Measurements from ENCODE around the gene GMIP. TPM values are rescaled to one million over a fixed set of nuclear protein-coding genes. Genes with fewer than 3 reads are reported as not detected.

GMIP gene
- total RNA-seq, 4 donors from 2014 or later, result 6.4 to 21.0 (median 19.1) TPM

DNA sequence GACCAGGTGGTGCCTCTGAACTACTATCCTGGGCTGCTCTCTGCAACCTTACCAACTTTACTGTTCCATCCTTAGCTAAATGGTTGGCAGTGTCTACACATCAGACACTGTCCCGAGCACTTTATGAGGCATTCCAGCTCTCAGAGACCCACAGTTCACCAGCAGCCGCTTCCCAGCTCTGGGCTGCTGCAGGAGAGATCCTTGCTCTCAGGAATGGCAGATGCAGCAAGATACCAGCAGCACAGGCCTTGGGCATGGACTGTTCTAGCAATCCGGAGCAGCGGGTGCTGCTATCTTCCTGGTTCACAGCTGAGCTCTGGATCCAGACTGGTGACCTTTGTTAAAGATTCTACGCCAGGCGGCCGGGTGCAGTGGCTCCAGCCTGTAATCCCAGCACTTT is 12.1 kb downstream of the GMIP start:
- TF ChIP-seq POLR2A (IDR thresholded peaks at IDR 0.05), result no peak
- TF ChIP-seq, protein P1, sequence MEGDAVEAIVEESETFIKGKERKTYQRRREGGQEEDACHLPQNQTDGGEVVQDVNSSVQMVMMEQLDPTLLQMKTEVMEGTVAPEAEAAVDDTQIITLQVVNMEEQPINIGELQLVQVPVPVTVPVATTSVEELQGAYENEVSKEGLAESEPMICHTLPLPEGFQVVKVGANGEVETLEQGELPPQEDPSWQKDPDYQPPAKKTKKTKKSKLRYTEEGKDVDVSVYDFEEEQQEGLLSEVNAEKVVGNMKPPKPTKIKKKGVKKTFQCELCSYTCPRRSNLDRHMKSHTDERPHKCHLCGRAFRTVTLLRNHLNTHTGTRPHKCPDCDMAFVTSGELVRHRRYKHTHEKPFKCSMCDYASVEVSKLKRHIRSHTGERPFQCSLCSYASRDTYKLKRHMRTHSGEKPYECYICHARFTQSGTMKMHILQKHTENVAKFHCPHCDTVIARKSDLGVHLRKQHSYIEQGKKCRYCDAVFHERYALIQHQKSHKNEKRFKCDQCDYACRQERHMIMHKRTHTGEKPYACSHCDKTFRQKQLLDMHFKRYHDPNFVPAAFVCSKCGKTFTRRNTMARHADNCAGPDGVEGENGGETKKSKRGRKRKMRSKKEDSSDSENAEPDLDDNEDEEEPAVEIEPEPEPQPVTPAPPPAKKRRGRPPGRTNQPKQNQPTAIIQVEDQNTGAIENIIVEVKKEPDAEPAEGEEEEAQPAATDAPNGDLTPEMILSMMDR (IDR thresholded peaks at IDR 0.05), result no peak
- intact Hi-C loops (cut with DNase I; ENCODE audit: low total_unique reads), result no loop called here
- DNase-seq (ENCODE audit: low spot score in 2 of 2), result no peak
- H3K4me3 ChIP-seq (ENCODE audit: low read depth, poor library complexity, severe bottlenecking), result no peak overlapping the region
- WGBS, 2 donors, result 88 to 91% methylated on average over 7 of the region's 7 CpGs

DNA sequence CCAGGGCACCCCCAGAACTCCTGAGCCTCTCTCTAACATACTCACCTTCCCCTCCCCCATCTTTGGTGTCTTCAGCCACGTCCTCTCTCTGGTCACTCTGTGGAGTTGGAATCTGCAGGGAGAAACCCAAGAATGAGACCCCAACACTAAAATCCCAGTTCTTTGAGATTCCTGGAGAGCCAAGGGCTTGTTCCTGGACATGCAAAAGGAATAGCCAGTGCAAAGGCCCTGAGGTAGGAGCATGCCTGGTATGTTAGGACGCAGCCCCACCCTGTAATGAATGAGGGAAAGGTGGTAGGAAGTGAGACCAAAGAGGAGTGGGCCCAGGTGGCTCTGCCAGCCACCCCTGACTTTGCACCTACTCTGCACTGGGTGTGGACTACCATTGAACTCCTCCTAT is 13.0 kb downstream of the GMIP start:
- 93 to 100% methylated on average over 2 of the region's 2 CpGs for WGBS, 2 donors
- no peak overlapping the region for H3K4me3 ChIP-seq (ENCODE audit: low read depth, poor library complexity, severe bottlenecking)
- intact Hi-C loops (cut with DNase I; ENCODE audit: low total_unique reads), result no loop called here
- no peak for TF ChIP-seq POLR2A (IDR thresholded peaks at IDR 0.05)
- TF ChIP-seq, protein P1 (IDR thresholded peaks at IDR 0.05), result no peak
- no peak for DNase-seq (ENCODE audit: low spot score in 2 of 2)

DNA sequence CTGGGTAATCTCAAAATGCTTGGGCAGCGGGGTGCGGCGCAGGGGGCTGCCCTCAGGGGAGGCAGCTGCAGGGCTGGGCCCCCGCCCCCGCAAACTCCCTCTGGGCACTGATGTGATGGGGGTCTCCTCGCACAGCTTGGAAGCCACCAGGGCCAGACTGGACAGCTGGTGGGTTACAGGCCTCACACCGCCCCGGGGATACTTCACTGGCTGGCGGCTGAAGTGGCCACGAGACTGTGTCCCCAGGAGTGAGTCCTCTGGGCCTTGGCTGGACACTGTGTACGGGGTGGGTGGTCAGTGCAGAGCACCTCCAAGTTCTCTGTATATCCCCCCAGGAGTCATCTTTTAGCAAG is 13.4 kb downstream of the GMIP start:
- H3K4me3 ChIP-seq (ENCODE audit: low read depth, poor library complexity, severe bottlenecking), result no peak overlapping the region
- DNase-seq (ENCODE audit: low spot score in 2 of 2), result no peak
- intact Hi-C loops (cut with DNase I; ENCODE audit: low total_unique reads), result no loop called here
- WGBS, 2 donors, result 93 to 98% methylated on average over 9 to 10 of the region's 11 CpGs
- TF ChIP-seq POLR2A (IDR thresholded peaks at IDR 0.05), result no peak
- TF ChIP-seq, protein P1 (IDR thresholded peaks at IDR 0.05), result no peak

DNA sequence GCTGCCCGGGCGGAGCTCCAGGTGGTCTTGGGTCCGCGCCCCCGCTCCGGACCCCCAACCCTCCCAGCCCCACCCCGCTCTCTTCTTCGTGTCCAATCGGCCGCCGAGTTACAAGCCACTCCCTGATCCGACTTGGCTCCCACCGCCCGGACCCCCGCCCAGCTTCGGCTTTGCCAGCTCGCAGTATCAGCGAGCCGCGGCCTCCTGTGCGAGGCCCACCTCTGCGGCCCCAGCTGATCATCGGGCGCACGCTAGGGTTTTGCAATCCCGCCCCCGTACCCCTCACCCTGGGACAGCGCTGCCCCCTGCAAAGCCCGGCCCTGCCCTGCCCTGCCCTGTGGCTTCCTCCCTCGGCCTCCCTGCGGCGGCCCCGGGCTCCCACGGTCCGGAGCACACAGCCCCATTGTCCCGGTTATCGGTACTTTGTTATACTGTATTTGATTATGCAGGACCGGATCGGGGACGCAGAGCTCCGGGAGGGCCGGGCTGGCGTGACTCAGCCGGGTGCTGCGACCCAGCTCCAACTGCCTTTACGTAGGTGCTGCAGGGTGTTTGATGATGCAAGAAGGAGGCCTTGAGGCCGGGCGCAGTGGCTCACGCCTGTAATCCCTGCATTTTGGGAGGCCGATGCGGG is 14.8 kb downstream of the GMIP start:
- intact Hi-C loops (cut with DNase I; ENCODE audit: low total_unique reads), result no loop called here
- no peak for TF ChIP-seq POLR2A (IDR thresholded peaks at IDR 0.05)
- TF ChIP-seq, protein P1 (IDR thresholded peaks at IDR 0.05), result no peak
- peak overlapping the region; percentile 29 for H3K4me3 ChIP-seq (ENCODE audit: low read depth, poor library complexity, severe bottlenecking)
- WGBS, 2 donors, result 9 to 41% methylated on average over 23 to 25 of the region's 51 CpGs
- no peak for DNase-seq (ENCODE audit: low spot score in 2 of 2)

DNA sequence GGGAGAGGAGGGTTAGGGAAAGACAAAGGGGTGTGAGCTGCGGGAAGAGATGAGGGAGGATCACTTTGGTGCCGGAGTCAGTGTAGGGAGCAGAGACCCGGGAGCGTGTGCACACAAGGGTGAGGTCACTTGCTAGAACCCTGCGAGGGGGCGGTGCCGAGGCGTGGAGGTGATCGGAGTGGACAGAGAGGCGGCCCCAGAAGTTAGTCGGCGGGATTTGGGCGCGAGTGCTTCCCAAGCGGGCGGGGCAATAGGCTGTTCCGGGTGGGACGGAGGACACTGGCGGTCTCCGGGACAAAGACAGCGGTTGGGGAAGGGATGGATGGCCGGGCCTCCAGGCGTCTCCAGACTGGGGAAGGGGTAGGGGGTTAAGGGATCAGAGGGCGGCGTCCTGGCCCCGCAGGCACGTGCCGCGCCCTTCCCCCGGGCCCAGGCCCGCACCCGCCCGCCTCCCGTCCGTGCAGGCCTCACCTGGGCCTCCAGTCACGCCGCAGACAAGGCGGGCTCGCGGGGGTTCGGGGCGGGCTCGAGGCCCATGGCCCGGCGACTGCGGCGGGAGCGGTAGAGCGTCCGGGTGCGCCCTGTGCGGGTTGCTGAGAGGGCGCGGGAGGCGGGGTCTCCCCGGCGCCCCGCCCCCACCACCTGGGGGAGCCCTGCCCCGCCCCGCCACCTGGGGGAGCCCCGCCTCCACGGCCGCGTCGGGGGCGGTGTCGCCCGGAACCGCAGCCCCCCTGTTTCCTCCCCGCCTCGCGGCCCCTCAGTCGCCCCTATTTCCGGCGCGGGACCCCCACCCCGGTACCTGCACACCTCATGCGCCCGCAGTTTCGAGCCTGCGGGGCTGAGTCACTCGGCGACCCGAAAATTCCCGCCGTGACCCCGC is 15.6 kb downstream of the GMIP start, which contains the start of gene LPAR2:
Gene LPAR2, minus strand, starts transcription at position 600 of the 880 bp plus-strand sequence. CDS start 945 bp downstream, outside the sequence.
- intact Hi-C loops (cut with DNase I; ENCODE audit: low total_unique reads), result no loop called here
- H3K4me3 ChIP-seq (ENCODE audit: low read depth, poor library complexity, severe bottlenecking), result peak within 1 kb of the TSS; percentile 29
- DNase-seq (ENCODE audit: low spot score in 2 of 2), result no peak
- WGBS, 2 donors, result 1 to 2% methylated on average over 27 to 47 of the region's 87 CpGs
- TF ChIP-seq POLR2A (IDR thresholded peaks at IDR 0.05), result no peak
- TF ChIP-seq, protein P1 (IDR thresholded peaks at IDR 0.05), result no peak
